Measurements from ENCODE around the gene ZNF143.
A peak's percentile ranks its signal among the peaks of the same experiment; 100 is the strongest.

Gene ZNF143

DNA sequence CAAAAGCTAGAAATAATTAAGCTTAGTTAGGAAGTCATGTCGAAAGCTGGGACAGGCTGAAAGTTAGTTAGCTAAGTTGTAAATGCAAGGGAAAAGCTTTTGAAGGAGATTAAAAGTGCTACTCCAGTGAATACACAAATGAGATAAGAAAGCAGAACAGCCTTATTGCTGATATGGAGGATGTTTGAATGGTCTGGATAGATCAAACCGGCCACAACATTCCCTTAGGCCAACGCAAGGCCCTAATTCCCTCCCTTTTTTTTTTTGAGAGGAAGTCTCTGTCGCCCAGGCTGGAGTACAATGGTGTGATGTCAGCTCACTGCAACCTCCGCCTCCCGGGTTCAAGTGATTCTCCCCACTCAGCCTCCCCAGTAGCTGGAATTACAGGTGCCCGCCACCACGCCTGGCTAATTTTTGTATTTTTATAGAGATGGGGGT is 89.4 kb downstream of the ZNF143 start:
- Mint-ChIP-seq H3K4me3 (no peak overlapping the region), H3K4me1 (ENCODE audit: low read depth) (no peaks in the 10 kb centered on the region), H3K27ac (no peak overlapping the region), H3K9me3 (no peaks in the 10 kb centered on the region), H3K27me3 (no peaks in the 10 kb centered on the region), H3K36me3 (ENCODE audit: low read depth) (peaks cover 7% of the 10 kb centered on the region)
- no peak for DNase-seq

DNA sequence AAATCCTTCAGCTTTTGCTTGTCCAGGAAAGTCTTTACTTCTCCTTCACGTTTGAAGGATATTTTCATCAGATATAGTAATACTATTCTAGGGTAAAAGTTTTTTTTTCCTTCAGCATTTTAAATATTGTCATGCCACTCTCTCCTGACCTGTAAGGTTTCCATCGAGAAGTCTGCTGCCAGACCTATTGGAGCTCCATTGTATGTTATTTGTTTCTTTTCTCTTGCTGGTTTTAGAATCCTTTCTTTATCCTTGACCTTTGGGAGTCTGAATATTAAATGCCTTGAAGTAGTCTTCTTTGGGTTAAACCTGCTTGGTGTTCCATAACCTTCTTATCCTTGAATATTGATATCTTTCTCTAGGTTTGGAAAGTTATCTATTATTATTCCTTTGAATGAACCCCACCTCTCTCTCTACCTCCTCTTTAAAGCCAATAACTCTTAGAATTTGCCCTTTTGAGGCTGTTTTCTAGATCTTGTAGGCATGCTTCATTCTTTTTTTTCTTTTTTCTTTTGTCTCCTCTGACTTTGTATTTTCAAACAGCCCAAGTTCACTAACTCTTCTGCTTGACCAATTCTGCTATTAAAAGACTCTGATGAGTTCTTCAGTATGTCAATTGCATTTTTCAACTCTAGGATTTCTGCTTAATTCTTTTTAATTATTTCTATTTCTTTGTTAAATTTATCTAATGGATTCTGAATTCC is 100.6 kb downstream of the ZNF143 start:
- peaks cover 14% of the 10 kb centered on the region for H3K4me1 Mint-ChIP-seq (ENCODE audit: low read depth)
- peaks cover 9% of the 10 kb centered on the region for H3K36me3 Mint-ChIP-seq (ENCODE audit: low read depth)
- peaks cover 12% of the 10 kb centered on the region for H3K9me3 Mint-ChIP-seq
- DNase-seq: no peak
- H3K27me3 Mint-ChIP-seq: no peaks in the 10 kb centered on the region
- H3K4me3 Mint-ChIP-seq: no peak overlapping the region
- H3K27ac Mint-ChIP-seq: no peak overlapping the region

DNA sequence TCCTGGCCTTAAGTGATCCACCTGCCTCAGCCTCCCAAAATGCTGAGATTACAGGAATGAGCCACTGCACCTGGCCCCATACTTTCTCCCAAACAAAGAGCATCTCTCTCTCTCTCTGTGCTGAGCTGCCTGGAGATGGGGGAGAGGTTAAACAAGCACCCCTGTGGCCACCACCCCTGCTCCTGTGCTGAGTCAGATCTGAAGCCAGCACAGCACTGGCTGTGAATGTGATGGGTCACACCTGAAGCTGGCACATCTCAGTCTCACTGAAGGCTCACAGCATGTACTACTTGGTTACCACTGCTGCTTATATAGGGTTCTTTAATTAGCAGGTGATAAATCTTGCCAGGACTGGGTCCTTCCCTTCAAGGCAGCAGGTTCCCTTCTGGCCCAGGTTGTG is 101.9 kb downstream of the ZNF143 start:
- no peak for DNase-seq
- Mint-ChIP-seq H3K4me1 (ENCODE audit: low read depth) (peaks cover 21% of the 10 kb centered on the region), H3K36me3 (ENCODE audit: low read depth) (peaks cover 6% of the 10 kb centered on the region), H3K27me3 (no peaks in the 10 kb centered on the region), H3K9me3 (peaks cover 12% of the 10 kb centered on the region), H3K4me3 (no peak overlapping the region), H3K27ac (no peak overlapping the region)

DNA sequence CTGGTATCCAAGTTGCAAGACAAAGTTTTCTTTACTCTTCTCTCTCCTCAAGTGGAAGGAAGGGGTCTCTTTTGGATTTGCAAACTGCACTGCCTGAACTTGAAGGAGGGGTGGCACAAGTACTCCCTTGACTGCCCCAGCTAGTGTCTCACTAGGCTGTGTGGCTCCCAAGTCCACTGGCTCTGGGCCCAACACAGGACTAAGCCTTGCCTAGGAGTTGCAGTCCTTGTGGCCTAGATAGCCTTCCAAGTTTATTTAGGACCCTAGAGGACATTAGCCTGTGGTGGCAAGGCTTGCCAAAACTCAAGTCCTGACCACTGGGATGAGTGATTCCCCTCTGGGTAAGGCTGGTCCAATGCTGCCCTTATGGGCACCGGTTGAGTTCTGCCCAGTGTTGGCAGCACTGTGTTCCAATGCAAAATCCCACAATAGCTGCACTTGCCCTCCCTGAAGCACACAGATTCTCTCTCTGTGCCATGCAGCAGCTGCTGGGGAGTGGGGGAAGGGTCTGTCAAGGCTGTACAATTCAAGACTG is 102.5 kb downstream of the ZNF143 start:
- peaks cover 12% of the 10 kb centered on the region for H3K9me3 Mint-ChIP-seq
- H3K4me3 Mint-ChIP-seq: no peak overlapping the region
- H3K4me1 Mint-ChIP-seq (ENCODE audit: low read depth): peaks cover 21% of the 10 kb centered on the region
- no peak overlapping the region for H3K27ac Mint-ChIP-seq
- DNase-seq: no peak
- H3K27me3 Mint-ChIP-seq: no peaks in the 10 kb centered on the region
- peaks cover 6% of the 10 kb centered on the region for H3K36me3 Mint-ChIP-seq (ENCODE audit: low read depth)

DNA sequence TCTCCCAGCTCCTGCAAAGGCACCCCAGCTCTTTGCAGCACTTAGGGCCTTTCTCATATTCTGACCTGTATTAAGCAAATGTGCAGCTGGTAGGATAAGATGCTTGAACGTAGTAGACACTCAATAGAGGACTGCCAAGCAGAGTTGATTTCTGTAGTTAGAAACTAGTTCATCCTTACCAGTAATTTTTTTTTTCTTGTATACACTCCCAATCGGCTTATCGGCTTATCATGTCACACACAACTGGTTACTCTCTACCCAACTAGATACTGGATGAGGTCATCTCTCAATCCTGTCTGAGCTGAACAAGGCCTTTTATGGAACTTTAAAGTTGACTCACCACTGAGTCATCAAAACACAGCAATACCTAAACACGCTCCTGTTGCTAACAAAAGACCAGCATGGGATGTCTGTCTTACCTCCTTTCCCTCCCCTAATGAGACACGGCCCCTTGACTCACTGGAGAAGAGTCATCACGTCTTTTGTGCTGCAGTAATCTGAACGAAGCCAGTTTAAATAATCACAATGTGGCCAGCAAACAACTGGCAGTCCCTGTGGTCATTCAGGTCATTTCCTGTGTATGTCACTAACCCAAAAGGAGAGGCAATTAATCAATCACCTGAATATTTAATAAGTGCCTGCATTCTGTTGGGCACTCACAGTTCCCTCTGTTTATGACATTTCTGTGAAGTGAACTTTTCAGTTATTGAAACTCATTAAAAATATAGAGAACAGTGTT is 105.2 kb downstream of the ZNF143 start:
- peak; percentile 41 for DNase-seq
- Mint-ChIP-seq H3K4me3 (peak overlapping the region; percentile 32), H3K27me3 (no peaks in the 10 kb centered on the region), H3K27ac (peak overlapping the region; percentile 89), H3K4me1 (ENCODE audit: low read depth) (peaks cover 29% of the 10 kb centered on the region), H3K9me3 (peaks cover 7% of the 10 kb centered on the region), H3K36me3 (ENCODE audit: low read depth) (peaks cover 2% of the 10 kb centered on the region)

DNA sequence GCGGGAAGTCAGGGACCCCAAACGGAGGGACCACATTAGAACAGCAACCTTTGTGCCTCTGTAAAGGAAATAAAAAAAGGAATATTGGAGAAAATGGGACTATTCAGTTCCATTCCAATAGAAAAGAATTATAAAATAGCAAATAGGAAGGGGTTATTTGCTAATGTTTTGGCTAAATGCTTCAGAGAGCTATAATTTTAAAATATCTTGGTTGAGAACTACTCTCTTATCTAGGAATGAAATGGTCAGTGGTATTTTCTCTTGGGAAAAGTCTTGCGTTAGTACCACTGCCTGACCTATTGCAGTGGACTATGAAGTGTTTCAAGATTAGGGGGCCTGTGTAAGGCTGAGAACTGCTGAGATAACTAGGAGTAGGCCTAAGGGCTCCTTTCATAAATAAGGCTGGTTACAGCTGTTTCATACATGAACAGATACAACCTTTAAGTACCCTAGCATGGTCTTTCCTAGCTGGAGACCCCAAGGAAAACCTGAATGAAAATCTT is 105.8 kb downstream of the ZNF143 start:
- no peaks in the 10 kb centered on the region for H3K36me3 Mint-ChIP-seq (ENCODE audit: low read depth)
- peaks cover under 1% of the 10 kb centered on the region for H3K9me3 Mint-ChIP-seq
- H3K4me3 Mint-ChIP-seq: no peak overlapping the region
- H3K27ac Mint-ChIP-seq: peak overlapping the region; percentile 89
- no peaks in the 10 kb centered on the region for H3K27me3 Mint-ChIP-seq
- DNase-seq: no peak
- H3K4me1 Mint-ChIP-seq (ENCODE audit: low read depth): peaks cover 29% of the 10 kb centered on the region

DNA sequence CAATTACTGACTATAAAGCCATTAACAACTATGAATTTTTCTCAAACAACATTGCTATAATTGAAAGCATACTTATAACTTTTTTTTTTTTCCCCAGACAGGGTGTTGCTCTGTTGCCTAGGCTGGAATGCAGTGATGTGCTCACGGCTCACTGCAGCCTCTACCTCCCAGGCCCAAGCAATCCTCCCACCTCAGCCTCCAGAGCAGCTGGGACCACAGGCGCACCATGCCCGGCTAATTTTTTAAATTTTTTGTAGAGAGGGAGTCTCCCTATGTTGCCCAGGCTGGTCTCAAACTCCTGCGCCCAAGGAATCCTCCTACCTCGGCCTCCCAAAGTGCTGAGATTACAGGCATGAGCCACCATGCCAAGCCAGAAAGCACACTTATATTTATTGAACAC is 106.6 kb downstream of the ZNF143 start:
- H3K27ac Mint-ChIP-seq: no peak overlapping the region
- H3K4me3 Mint-ChIP-seq: no peak overlapping the region
- no peaks in the 10 kb centered on the region for H3K36me3 Mint-ChIP-seq (ENCODE audit: low read depth)
- no peaks in the 10 kb centered on the region for H3K9me3 Mint-ChIP-seq
- DNase-seq: no peak
- H3K4me1 Mint-ChIP-seq (ENCODE audit: low read depth): peaks cover 32% of the 10 kb centered on the region
- no peaks in the 10 kb centered on the region for H3K27me3 Mint-ChIP-seq

DNA sequence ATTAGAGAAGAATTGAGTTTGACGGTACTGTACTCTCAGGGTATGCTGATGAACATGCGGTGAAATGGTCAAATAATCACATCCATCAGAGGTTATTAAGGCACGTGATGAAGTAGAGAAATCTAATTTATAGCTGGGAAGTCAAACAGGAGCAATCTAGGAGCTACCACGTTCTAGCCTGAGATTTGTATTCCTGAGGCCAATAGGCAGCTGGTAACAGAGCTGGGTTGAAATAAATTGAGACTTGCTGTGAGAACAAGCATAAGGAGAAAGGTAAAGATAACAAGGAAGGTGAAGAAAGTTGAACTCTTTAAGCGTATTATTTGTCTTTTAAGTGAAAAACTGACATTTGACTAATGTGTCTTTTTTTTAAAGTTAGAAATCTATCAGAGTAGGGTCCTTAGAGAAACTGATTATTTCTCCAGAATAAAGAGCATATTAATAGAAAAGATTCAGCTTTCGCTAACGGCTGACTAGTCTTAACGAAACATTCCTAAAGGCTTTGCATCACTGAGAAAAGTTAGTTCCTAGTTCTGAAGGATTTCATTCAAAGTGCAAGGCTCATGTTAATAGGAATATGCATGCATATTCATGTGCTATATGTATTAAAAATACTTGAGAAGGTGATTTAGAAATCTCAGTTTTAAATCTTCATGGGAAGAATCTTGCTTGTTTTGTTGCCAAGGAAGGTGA is 107.5 kb downstream of the ZNF143 start:
- peaks cover 37% of the 10 kb centered on the region for H3K4me1 Mint-ChIP-seq (ENCODE audit: low read depth)
- no peak overlapping the region for H3K4me3 Mint-ChIP-seq
- no peaks in the 10 kb centered on the region for H3K27me3 Mint-ChIP-seq
- H3K36me3 Mint-ChIP-seq (ENCODE audit: low read depth): no peaks in the 10 kb centered on the region
- H3K9me3 Mint-ChIP-seq: no peaks in the 10 kb centered on the region
- H3K27ac Mint-ChIP-seq: no peak overlapping the region
- DNase-seq: no peak

DNA sequence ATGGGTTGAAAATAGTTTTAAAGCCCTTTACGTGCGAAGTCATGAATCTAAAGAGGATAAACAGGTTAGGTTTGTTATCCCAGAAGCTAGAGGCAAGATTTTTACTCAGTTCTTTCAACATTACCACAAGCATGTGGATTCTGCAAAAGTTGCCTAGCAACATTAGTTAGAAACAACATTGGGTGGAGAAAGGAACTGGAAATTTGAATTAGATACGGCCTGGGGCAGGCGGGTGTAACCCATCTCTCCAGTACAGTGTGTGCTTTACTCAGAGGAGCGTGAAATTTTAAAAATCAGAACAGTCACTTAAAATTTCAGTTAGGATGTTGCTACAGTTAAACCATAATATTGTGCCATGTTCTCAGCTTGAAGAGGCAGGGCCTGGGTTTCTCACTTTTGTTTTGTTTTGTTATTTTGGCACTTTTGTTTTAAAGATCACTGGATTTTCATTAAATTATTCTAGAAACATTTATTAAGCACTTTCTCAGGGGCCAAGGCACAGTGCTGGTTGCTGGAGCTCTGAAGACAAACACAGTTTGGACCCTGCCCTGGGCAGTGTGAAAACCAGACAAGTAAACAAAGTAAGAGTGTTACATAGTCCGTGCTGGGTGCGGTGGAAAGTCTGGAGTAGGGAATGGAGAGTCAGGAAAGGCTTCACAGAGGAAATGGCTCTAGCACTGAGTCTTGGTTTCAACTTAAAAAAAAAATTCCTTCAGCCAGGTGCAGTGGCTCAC is 108.2 kb downstream of the ZNF143 start:
- Mint-ChIP-seq H3K27ac (no peak overlapping the region), H3K36me3 (ENCODE audit: low read depth) (peaks cover 2% of the 10 kb centered on the region), H3K4me1 (ENCODE audit: low read depth) (peaks cover 37% of the 10 kb centered on the region), H3K4me3 (no peak overlapping the region), H3K27me3 (no peaks in the 10 kb centered on the region), H3K9me3 (no peaks in the 10 kb centered on the region)
- no peak for DNase-seq

DNA sequence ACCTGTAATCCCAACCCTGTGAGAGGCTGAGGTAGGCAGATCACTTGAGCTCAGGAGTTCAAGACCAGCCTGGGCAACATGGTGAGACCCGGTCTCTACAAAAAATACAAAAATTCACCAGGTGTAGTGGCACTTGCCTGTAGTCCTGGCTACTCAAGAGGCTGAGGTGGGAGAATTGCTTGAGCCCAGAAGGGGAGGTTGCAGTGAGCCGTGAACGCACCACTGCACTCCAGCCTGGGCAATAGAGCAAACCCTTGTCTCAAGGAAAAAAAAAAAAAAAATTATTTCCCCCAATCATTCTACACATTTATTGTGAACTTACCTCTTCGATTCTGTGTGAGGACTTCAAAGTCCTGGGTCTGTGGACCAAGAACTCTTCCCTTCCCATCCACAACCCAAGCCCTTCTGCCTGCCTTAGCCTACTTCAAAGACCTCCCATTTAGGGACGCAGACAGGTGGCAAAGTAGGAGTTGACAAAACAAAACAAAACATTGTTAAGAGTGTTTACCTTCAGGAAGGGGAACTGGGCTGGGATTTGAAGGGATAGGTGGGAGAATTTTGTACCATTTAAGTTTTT is 108.9 kb downstream of the ZNF143 start:
- H3K27ac Mint-ChIP-seq: no peak overlapping the region

DNA sequence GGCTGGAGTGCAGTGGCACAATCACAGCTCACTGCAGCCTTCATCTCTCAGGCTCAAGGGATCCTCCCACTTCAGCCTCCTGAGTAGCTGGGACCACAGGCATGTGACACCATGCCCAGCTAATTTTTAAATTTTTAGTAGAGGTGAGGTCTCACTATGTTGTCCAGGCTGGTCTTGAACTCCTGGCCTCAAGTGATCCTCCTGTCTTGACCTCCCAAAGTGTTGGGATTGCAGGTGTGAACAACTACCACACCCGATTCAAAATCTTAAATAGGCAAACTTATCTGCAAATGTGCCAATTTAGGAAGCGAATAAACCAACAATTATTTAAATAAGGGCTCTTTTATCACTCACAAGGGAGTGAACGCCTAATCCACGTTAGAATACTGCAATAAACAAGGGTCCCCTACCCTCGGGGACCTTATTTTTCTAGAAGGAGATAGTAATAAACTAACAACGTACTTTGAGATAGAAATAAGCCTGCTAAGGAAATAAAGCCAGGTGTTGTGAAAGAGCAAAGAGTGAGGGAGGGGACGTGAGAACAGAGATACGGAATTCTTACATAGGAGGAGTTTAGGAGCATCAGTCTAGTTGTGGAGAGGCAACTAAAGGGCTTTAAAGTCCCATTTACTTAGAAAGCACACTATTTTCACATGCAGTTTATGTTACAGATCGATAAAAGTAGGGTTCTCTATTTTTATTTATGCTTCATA is 109.7 kb downstream of the ZNF143 start:
- H3K36me3 Mint-ChIP-seq (ENCODE audit: low read depth): peaks cover 12% of the 10 kb centered on the region
- H3K9me3 Mint-ChIP-seq: no peaks in the 10 kb centered on the region
- H3K4me1 Mint-ChIP-seq (ENCODE audit: low read depth): peaks cover 37% of the 10 kb centered on the region
- no peak overlapping the region for H3K4me3 Mint-ChIP-seq
- no peak overlapping the region for H3K27ac Mint-ChIP-seq
- peaks cover 8% of the 10 kb centered on the region for H3K27me3 Mint-ChIP-seq
- no peak for DNase-seq

More for the DNA sequence above, 108.9 kb downstream of the ZNF143 start:
- H3K4me3 Mint-ChIP-seq: no peak overlapping the region
- H3K4me1 Mint-ChIP-seq (ENCODE audit: low read depth): peaks cover 37% of the 10 kb centered on the region
- peaks cover under 1% of the 10 kb centered on the region for H3K27me3 Mint-ChIP-seq
- DNase-seq: no peak
- H3K9me3 Mint-ChIP-seq: no peaks in the 10 kb centered on the region
- H3K36me3 Mint-ChIP-seq (ENCODE audit: low read depth): peaks cover 4% of the 10 kb centered on the region

DNA sequence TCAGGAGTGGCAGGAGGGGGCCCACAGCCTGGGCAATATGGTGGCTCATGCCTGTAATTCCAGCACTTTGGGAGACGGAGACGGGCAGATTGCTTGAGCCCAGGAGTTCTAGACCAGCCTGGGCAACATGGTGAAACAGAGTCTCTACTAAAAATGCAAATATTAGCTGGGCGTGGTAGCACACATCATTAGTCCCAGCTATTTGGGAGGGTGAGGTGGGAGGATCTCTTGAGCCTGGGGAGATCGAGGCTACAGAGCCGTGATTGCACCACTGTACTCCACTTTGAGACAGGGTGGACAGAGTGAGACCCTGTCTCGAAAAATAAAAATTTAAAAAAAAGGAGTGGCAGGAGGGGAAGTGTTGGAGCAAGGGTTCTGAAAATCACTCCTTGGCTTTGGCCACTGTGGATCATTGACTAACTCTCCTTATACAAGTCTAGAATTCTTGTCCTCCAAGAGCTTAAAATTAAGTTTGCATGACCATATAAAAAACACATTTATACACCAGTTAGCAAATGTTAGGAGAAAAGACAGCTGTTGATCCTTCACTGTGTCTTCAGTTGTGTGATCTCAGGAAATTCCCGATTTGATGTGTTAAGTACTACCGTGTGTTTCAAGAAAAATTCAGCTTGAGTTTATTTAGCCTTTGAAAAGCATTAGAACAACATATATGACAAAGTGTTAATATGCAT is 110.4 kb downstream of the ZNF143 start:
- Mint-ChIP-seq H3K27me3 (peaks cover 8% of the 10 kb centered on the region), H3K9me3 (no peaks in the 10 kb centered on the region), H3K36me3 (ENCODE audit: low read depth) (peaks cover 19% of the 10 kb centered on the region), H3K4me3 (no peak overlapping the region), H3K27ac (no peak overlapping the region), H3K4me1 (ENCODE audit: low read depth) (peaks cover 37% of the 10 kb centered on the region)
- no peak for DNase-seq

DNA sequence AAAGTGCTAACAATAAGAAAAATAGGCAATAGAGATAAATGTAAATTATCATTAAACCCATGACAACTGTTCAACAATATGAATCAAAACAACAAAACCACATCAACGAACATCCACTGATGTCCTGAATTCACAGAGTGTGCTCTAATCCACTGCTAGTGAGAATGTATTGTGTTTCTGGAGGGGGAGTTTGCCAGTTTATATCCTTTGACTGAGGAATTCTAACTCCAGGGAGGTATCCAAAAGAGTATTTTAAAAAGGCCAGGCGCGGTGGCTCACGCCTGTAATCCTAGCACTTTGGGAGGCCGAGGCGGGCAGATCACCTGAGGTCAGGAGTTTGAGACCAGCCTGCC is 110.9 kb downstream of the ZNF143 start:
- H3K27ac Mint-ChIP-seq: no peak overlapping the region
- peaks cover 37% of the 10 kb centered on the region for H3K4me1 Mint-ChIP-seq (ENCODE audit: low read depth)
- H3K4me3 Mint-ChIP-seq: peak overlapping the region; percentile 85
- H3K27me3 Mint-ChIP-seq: peaks cover 8% of the 10 kb centered on the region
- no peaks in the 10 kb centered on the region for H3K9me3 Mint-ChIP-seq
- H3K36me3 Mint-ChIP-seq (ENCODE audit: low read depth): peaks cover 25% of the 10 kb centered on the region
- no peak for DNase-seq
